ENCODE measurements around the gene ENTPD8. TPM values are rescaled to one million over a fixed set of nuclear protein-coding genes. Genes with fewer than 3 reads are reported as not detected.
A peak's percentile ranks its signal among the peaks of the same experiment; 100 is the strongest.

The ENTPD8 gene
- total RNA-seq, 4 donors from 2014 or later: 0.21 TPM; not detected in 3

DNA sequence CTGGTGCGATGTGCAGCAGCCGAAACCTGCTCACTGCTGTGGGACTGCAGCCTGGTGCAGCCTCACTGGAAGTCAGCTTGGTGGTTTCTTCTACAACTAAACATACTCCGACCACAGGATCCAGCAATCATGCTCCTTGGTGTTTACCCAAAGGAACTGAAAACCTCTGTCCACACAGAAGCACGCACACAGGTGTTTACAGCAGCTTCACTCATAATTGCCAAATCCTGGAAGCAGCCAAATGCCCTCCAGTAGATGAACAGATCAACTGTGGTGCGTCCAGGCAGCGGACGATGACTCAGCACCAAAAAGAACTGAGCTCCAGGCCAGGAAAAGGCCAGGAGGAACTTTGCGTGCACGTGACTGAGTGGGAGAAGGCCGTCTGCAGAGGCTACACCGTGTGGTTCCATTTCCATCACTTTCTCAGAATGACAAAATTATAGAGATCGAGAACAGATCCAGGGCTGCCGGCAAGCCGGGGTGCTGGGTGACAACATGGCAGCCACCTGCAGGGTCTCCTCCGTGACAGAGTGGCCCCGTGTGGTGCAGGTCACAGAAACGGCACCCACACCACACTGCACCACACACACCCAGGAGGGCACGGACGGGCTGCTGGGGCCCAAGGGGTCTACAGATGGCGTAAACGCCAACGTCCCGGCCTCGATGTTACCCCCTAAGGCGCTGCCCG is 41.1 kb upstream of the ENTPD8 start:
- Histone ChIP-seq H3K27me3 (no peaks in the 10 kb centered on the region), H3K4me3 (no peak overlapping the region), H3K4me1 (no peaks in the 10 kb centered on the region), H3K27ac (peak overlapping the region; percentile 50 to 57), H3K9me3 (no peaks in the 10 kb centered on the region), H3K36me3 (no peaks in the 10 kb centered on the region)
- intact Hi-C loops (cut with DNase I; ENCODE audit: low total_unique reads): no loop called here
- TF ChIP-seq, protein P1, sequence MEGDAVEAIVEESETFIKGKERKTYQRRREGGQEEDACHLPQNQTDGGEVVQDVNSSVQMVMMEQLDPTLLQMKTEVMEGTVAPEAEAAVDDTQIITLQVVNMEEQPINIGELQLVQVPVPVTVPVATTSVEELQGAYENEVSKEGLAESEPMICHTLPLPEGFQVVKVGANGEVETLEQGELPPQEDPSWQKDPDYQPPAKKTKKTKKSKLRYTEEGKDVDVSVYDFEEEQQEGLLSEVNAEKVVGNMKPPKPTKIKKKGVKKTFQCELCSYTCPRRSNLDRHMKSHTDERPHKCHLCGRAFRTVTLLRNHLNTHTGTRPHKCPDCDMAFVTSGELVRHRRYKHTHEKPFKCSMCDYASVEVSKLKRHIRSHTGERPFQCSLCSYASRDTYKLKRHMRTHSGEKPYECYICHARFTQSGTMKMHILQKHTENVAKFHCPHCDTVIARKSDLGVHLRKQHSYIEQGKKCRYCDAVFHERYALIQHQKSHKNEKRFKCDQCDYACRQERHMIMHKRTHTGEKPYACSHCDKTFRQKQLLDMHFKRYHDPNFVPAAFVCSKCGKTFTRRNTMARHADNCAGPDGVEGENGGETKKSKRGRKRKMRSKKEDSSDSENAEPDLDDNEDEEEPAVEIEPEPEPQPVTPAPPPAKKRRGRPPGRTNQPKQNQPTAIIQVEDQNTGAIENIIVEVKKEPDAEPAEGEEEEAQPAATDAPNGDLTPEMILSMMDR (IDR thresholded peaks at IDR 0.05): no peak
- TF ChIP-seq POLR2A (IDR thresholded peaks at IDR 0.05): no peak
- DNase-seq: peak; percentile 65 to 74

DNA sequence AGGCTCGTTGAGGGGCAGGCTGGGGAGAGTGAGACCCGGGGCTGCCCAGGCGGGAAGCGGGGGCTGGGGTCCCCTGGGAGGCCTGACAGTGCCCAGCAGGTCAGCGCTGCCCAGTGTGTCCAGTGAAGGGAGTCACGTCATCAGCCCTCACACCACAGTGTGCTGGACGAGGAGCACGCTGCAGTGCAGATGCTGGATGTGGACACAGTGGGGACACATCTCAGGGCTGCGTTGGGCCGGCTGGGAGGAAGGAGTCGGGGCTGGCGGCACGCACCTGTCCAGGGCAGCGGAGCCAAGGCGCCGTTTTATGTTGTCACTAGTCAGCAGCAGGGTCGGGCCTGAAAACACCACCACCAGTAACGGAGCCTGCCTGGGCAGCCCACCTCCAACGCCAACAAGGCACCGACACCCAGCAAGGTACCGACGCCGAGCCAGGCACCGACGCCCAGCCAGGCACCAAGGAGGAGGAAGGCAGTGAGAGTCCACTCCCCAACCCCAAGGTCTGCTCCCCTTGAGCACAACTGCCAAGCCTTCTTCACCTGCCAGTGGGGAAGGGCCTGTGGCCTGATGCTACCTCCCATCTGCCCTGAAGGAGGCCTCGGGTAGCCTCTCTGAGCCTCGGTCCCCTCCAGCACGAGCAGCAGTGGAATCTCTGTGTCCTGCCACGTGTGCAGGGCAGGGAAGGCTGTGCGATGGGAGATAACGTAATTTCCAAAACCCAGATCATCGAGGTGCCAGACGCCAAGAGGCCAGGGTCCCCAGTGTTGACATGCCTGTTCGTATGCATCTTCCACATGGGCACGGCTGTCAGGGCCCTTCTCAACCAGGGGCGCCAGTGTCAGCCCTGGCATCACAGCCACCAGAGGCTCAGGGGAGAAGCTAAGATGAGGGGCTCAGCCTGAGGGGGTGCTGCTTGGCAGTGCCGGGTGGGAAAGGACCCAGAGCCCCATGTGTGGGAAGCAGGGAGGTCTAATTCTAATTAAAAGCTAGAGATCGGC is 39.8 kb upstream of the ENTPD8 start:
- Histone ChIP-seq H3K27ac (peak overlapping the region; percentile 50 to 57), H3K4me3 (no peak overlapping the region), H3K4me1 (no peaks in the 10 kb centered on the region), H3K36me3 (no peaks in the 10 kb centered on the region), H3K9me3 (no peaks in the 10 kb centered on the region), H3K27me3 (no peaks in the 10 kb centered on the region)
- intact Hi-C loops (cut with DNase I; ENCODE audit: low total_unique reads): no loop called here
- DNase-seq: peak in 1 of 2 donors; percentile 10
- TF ChIP-seq, protein P1 (IDR thresholded peaks at IDR 0.05): no peak
- TF ChIP-seq POLR2A (IDR thresholded peaks at IDR 0.05): no peak

DNA sequence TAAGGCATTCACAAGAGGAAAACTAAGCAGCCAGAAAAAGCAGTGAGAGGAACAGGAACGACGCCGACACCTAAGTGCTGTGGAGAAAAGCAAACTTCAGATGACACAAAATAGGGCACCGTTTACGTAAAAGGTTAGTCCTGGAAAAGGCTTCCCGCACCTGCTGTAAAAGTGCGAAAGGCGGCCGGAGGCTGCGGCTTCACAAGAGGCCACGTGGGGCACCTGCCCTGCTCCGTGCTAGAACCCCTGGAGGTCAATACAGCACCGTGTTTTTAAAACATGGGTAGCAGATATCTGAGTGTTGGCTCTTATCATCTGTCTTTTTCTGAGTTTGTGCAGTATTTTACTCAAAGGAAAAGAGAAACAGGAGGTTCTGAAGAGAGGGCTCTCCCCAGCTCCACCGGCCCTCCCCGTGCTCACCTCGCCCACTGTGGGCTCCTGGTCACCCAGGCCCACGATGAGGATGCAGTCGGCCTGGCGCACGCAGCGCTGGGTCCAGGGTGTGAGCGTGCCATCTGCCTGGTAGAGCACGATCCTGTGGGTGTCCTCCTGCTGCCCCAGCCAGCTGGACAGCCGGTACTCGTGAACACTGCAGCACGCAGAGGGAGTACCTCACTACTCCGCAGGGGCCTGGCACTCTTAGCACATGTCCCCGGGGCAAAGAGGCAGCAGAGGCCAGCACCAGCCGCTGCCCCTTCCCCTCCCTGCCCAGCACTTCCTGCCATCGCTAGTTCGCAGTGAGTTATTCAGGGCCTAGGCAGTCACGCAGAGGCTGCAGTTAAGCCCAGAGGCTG is 38.9 kb upstream of the ENTPD8 start:
- Histone ChIP-seq H3K27me3 (no peaks in the 10 kb centered on the region), H3K4me3 (no peak overlapping the region), H3K36me3 (no peaks in the 10 kb centered on the region), H3K9me3 (peaks cover 0 to 6% of the 10 kb centered on the region in 2 donors), H3K4me1 (no peaks in the 10 kb centered on the region), H3K27ac (no peak overlapping the region)
- no peak for DNase-seq
- intact Hi-C loops (cut with DNase I; ENCODE audit: low total_unique reads): no loop called here
- TF ChIP-seq, protein P1 (IDR thresholded peaks at IDR 0.05): no peak
- TF ChIP-seq POLR2A (IDR thresholded peaks at IDR 0.05): no peak

DNA sequence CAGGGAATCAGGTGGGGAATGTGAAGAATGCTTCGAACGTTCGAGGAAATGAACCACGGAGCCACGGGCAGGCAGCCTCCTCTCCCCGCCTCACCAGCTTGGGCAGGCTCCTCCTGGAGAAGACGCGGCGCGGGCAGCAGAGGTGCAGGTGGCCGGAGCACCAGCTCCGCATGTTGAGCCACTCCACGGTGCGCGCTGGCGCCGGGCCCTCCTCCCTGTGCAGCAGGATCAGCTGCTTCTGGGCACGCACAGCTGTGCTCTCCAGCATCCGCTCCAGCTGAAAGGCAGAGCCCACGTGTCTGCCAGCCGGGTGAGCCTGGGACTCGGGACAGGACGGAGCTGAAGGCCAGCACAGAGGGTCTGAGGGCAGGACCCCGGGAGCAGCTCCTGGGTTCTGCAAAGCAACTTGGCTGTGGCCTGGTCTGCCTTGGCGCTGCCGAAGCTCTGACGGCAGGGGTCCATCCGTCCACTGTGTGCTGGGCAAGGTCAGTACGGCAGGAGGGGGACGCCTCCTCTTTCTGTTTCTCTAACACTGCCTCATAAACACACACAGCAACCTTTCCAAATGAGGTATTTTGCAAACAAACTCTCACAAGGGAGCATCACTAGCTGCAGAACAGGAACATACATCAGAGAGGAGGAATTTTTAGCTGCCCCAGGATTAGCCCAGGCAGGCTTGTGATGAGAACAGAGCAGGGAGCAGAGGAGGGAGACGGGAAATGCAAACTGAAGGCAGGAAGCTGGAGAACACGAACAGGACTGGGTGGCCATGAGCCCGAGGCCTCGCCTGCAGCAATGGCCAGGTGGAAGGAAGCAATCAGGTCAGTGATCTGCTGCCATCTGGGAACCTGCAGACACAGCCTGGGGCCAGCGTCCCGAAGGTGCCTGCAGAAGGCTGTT is 38.1 kb upstream of the ENTPD8 start:
- no peaks in the 10 kb centered on the region for H3K36me3 ChIP-seq
- intact Hi-C loops (cut with DNase I; ENCODE audit: low total_unique reads): no loop called here
- H3K27me3 ChIP-seq: no peaks in the 10 kb centered on the region
- no peak overlapping the region for H3K4me3 ChIP-seq
- no peaks in the 10 kb centered on the region for H3K4me1 ChIP-seq
- H3K27ac ChIP-seq: no peak overlapping the region
- peaks cover 0 to 7% of the 10 kb centered on the region in 2 donors for H3K9me3 ChIP-seq
- TF ChIP-seq, protein P1 (IDR thresholded peaks at IDR 0.05): no peak
- no peak for TF ChIP-seq POLR2A (IDR thresholded peaks at IDR 0.05)
- no peak for DNase-seq

Data from uterus (tissue), 4 donors.